ENCODE data around the gene SREBF2.

DNA sequence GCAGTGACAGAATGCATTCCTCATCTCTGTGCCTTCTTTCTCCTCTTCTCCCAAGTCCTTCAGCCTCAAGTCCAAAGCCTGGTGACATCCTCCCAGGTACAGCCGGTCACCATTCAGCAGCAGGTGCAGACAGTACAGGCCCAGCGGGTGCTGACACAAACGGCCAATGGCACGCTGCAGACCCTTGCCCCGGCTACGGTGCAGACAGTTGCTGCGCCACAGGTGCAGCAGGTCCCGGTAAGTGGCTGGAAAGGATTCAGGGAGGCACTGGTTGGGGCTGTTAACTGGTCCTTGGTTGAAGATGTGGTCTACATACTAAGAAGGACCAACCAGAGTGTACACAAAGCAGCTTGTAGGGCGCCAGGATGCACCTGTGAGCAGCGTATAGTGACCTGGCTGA is 35.7 kb downstream of the SREBF2 start:
- TF ChIP-seq, protein P1, sequence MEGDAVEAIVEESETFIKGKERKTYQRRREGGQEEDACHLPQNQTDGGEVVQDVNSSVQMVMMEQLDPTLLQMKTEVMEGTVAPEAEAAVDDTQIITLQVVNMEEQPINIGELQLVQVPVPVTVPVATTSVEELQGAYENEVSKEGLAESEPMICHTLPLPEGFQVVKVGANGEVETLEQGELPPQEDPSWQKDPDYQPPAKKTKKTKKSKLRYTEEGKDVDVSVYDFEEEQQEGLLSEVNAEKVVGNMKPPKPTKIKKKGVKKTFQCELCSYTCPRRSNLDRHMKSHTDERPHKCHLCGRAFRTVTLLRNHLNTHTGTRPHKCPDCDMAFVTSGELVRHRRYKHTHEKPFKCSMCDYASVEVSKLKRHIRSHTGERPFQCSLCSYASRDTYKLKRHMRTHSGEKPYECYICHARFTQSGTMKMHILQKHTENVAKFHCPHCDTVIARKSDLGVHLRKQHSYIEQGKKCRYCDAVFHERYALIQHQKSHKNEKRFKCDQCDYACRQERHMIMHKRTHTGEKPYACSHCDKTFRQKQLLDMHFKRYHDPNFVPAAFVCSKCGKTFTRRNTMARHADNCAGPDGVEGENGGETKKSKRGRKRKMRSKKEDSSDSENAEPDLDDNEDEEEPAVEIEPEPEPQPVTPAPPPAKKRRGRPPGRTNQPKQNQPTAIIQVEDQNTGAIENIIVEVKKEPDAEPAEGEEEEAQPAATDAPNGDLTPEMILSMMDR (IDR thresholded peaks at IDR 0.05), result no peak
- no peak for TF ChIP-seq POLR2A (IDR thresholded peaks at IDR 0.05)

Measured in uterus (tissue), 2 donors.